NCI-H460 (cell line): ENCODE data around the gene METTL24. TPM values are rescaled to one million over a fixed set of nuclear protein-coding genes. Genes with fewer than 3 reads are reported as not detected.

Experiments used
- DNase-seq: peaks from one replicate; pipeline ENCODE4 v3.0.0-alpha.2; 2016; ENCODE audit warnings: low read depth; ENCODE audit errors: extremely low read depth
- polyA plus RNA-seq: library from polyadenylated mRNA; depleted of rRNA; stranded (reverse); fragments of >200 nt; gene quantifications from 2 replicates; pipeline ENCODE4 v1.2.3, GENCODE V29; 2014; cell fraction: nucleus; rRNA removed
- total RNA-seq: library from RNA; depleted of rRNA; stranded (reverse); fragments of >200 nt; shearing (Covaris generic); gene quantifications from 2 replicates; pipeline ENCODE4 v1.2.3, GENCODE V29; 2014; rRNA removed

Gene METTL24, protein sequence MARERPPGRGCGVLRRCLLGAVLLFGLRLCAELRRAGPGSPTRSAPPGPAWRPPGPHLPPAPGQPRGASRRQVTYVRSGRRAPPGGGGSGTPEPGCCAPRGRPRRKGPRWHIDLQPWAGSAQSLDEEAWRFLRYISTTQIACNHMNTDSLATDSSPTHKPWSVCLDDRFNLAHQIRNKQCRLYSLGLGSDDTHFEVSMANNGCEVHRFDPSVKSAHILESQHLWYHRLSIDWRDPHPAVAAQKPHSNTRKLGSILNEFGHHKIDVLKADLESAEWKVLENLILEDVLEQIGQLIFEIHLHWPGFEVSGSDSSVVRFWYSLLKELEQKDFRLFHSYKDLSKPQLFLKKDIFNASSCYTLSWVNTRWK
- not detected in 2 replicates for total RNA-seq
- polyA plus RNA-seq = not detected in 2 replicates

DNA sequence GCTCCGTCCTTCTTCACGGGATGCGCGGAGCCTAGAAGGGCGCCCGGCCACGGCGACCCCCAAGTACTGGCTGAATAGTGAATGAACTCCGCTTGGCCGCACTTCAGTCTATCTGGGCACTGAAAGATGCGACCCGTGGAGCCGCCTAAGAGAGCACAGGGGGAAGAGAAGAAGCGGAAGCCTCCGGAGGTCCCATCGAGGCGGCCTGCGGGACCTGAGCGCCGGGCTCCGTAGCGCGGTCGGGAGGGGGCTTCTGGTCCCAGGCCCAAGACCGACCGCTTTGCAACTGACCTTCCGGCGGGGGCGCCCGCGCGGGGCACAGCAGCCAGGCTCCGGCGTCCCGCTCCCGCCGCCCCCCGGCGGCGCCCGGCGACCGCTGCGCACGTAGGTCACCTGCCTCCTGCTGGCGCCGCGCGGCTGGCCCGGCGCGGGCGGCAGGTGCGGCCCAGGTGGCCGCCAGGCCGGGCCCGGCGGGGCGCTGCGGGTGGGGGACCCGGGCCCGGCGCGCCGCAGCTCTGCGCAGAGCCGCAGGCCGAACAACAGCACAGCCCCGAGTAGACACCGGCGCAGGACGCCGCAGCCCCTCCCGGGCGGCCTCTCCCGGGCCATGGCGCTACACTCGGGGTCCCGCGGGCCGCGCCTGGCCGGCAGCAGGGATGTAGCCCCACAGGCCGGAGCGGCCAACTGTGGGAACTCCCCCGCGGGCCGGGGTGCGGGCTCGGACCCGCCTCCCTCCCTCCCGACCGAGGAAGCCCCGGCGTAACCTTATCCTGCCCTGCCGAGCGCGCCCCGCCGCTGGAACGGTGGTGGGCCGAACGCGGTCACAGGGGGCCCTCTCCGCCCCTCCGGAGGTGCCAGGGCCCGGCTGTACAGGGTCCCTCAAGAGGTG is at the start of gene METTL24:
TSS of gene METTL24 (minus strand) at position 686 of the 889 bp plus-strand sequence. CDS start at position 609, 77 bp downstream.
- no peak for DNase-seq

DNA sequence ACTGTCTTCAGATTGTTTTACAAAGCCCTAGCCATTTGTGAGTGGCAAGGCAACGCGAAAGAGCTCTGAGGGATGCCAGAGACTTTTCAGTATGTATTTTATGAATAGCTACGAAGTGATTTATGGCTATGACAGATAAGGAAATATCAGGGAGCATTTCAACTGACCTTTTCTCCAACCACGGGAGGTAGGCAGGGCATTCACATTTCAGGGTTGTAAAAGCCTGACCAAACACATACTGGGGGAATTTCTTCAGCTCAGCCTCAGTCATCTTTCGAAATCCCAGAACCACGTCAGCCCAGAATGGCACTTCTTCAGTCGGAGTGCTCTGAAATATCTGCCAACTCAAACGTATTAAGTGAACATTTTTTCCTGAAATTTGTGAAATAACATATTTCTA is 46.5 kb upstream of the METTL24 start:
- no peak for DNase-seq

DNA sequence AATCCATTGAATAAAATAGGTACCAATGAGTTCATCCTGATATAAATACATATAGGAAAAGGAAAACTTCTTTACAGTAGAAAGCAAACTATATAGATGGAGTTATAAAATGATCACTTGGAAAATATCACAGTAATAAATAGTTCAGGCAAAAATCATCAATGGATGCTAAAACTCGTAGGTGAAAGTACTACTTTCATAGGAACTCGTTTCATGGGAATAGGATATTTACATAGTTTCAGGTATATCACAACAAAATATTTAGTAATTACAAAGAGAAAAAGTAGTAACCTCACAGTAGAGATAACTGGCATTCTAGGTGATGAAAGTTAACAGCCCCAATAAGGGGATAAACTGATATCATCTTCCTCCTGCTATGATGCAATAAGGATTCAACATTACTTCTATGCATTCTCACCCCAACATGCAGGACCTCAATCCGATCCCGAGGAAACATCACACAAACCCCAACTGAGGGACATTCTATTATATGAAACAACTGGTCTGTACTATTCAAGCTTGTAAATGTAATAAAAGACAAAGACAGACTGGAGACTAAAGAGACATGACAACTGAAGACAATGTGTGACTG is 43.5 kb upstream of the METTL24 start:
- DNase-seq = no peak

DNA sequence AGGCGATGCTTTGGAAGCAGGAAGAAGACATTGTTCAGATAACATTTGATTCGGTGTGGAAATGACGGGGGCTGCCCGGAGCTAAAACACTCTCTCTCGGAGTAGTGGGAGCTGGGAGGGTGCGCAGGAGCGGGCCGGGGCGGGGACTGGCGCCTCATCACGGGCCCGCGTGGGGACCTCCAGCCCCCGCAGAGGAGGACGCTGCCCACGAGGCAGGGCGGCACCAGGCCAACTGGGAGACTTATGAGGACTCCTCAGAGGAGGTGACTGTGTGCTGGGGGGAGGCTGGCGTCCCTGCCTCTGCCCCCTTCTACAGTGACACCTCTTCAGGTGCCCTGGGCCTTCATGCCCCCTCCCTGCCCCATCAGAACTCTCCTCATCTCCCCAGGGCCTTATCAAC is 42.1 kb upstream of the METTL24 start:
- DNase-seq = no peak

DNA sequence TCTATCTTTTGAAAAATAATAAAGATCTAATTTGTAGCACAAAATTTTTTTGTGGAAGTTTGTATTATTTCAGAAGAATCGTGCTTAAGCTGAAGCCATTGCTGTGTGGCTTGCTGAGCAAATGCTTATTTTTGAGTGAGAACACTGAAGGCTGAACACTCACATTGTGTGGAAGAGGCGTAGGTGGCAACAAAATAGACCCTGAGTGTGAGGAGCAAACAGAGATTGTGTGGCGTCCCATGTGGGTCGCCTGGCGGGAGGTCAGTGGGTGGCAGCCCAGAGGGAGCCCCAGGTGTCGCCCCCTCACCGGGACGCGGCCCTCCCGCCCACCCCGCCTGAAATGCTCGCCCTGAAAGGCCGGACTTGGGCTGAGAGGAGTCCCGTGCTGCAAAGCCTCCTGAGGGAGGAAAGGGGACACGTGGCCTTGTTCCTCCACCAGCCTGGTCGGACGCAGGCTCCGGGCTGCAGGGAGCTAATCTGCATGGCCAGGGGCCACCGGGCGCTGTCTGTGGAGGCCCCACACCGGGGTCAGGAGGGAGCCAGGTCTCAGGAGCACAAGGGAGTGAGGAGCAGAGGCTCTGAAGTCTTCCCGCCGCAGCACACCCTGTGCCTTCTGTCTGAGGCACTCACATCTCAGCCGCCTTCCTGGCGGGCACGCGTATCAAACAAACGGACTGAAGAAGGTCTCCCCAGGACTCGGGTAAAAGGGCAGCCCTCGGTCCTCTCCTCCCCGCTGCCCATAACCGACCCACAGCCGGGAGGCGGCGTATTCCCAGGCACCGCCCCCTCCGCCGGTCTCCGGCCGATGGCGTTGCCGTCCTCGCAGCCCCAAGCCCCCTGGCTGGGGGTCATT is 41.3 kb upstream of the METTL24 start:
- DNase-seq = no peak

DNA sequence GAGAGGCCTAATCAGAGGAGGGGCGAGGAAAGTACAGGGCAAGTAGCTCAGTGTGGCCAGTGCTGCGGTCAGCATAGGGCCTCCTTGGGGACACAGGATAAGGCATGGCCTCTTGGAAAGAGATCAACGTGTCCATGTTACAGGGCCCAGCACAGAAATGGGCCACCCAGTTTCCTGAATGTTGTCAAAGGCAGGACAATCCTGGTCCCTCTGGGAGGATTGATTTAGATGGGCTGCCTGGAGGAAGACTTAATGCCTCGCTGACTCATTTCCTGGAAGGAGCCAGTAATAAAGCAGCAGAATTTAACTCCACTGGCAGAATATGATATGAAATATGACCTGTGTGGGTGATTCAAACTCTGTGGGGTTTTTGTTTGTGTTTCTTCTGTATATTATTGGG is 40.6 kb upstream of the METTL24 start:
- no peak for DNase-seq

DNA sequence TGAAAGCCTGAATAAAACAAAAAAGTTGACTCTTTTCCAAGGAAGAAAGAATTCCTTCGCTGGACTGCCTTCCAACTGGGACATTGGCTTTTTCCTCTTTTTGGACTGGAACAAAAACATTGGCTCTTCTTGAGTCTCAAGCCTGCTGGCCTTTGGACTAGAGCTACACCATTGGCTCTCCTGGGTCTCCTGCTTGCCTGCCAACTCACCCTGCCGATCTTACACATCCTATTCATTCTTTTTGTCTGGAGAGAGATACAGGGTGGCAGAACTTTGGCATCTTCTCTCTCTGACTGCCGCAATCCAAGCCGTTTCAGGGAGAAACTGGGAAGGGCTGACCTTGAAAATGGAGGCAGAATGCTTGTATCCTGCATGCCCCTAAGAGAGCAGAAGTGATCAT is 37.1 kb upstream of the METTL24 start:
- no peak for DNase-seq

DNA sequence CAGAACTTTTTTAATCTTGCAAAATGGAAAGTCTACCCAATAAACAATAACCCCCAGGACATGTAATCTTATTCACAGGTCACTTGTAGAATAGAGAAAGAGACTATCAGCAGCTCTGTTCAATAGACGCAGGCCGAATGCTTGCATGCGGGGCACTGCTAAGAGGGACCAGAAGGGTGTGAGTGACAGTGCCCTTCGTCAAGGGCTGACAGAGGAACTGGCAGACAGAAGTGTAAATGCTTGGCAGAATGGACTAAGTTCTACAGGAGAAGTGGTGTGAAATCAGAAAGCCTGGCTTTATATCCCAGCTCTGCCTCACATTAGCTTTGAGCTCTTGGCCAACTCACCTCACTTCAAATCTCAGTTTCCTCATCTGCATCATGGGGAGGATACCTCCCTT is 36.3 kb upstream of the METTL24 start:
- DNase-seq = no peak

DNA sequence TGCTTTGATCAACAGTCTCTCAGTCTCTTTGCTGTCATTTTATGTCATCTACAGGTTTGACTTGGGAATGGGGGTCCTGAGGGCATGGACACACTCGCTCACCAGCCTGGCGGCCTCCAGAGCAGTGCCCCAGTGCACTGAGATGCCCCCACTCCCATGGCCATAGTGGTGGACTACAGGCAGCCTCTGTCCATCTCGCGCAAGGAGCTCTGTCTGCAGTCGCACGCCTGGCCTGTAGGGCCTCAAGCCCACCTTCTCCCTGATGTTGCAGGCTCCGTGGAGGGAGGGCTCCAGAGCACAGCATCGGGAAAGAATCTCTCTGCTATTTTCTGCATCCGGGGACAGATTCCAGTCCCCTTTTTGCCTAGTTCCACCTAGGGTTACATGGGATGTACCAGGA is 34.6 kb upstream of the METTL24 start:
- DNase-seq = no peak

DNA sequence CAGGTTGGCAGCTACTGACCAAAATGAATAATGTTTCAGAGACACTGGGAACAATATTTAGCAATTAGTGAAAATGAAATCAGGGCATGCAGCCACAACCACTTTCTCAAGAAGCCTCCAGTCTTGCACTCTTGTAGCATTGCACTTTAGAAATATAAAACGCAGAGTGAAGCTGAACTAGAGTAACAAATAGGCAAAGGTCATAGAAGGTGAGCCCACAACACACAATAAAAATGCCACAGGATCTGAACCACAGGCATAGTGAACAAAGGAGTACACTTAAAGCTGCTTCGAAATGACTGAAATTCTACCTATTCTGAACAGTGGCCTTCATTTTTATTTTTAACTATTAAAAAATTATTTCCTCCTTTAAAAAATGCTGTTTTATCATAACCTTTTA is 32.3 kb upstream of the METTL24 start:
- DNase-seq = no peak

DNA sequence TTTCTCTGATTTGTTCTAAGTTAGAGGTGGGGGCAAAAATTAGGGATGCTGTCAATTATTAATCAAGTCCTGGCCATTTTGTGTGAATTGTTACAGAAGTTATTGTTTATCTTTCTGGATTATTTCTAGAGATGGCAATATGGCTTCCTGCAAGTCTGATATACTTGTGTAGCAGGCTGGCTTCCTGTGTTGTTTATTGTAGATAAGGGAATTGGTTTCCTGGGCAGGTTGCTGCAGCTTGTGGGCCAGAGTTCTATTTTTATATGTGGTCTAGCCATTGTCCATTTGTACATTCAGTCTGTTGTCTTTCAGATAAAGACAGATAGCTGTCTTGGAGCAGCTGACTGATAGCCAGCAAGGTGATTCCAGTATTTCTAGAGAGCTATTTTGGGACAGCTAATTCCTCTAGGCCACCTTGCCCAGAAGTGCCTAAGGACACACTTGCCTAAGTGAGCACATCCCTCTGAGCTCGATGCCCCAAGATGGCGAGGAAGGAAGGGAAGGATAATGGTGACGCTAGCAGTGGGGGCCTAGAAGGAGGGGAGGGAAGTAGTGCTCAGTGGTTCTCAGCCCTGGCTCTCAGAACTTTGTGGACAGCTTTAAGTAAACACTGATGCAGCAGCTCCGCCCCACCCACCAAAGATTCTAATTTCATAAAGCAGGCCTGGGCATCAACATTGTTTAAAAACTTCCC is 31.7 kb upstream of the METTL24 start:
- DNase-seq = no peak

DNA sequence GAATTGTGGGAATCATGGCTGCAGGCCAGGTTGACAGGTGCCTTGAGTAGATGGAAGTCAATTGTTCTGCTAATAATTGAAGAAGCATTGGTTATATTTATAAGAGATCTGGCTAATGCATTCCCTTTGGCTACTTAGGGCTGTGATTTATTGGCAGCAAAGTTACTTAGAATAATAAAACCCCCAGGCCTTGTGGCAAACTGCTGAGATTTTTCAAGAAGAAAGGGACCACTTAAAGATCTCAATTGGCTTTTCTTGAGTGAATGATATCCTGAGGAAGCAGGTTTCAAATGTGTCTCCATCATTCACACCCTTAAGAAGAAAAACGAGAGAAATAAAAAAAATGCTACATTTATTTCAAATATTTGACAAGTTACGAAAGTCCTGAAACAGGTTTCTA is 29.8 kb upstream of the METTL24 start:
- DNase-seq = no peak

DNA sequence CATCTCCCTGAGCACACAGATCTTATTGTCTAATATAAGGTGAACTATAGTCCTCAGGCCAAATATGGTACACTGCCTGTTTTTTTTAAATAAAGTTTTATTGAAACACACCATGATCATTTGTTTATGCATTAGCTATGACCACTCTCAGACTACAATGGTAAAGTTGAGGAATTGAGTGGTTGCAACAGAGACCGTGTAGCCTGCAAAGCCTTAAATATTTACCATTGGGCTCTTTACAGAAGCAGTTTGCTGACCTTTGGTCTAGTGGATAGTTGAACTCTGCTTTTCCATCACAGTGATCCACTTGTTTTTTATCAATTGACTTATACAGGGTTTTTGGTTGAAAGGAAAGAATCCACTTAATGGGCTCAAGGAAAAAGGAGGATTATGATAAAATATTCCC is 27.3 kb upstream of the METTL24 start:
- DNase-seq = no peak

DNA sequence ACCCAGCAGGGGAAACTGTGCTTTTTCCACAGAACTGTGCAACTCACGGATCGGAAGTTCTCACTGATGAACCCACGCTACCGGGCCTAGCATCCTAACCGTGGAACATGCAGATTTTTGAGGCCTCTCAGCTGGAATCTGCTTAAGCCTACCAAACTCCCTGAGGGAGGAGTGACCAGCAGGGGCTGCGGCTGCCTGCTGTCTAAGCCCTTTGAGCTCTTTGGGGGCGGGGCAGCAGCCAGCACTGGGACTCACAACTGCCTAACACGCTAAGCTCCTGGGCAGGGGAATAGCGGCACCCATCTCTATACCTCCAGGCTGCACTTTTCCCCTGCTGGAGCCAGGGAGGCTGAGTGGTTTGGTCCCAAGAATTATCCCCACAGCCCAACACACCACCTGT is 20.4 kb upstream of the METTL24 start:
- no peak for DNase-seq

DNA sequence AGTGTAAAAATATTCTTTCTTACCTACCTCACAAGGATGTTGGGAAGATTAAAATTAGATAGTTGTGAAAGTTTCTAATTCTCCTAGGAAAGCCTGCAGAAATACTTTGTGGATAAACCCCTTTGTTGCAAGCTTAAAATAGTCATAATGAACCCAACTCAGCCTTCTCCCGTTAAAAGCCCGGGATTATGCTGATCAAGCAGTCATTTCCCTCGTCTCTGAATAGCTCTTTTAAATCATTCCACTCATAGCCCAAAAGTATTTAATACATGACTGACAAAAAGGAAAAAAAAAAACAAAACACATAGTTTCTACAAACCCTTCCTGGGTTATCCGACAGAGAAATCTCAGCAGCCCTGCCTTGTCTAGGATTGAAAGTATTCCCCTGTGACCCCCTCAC is 10.9 kb upstream of the METTL24 start:
- DNase-seq = no peak

DNA sequence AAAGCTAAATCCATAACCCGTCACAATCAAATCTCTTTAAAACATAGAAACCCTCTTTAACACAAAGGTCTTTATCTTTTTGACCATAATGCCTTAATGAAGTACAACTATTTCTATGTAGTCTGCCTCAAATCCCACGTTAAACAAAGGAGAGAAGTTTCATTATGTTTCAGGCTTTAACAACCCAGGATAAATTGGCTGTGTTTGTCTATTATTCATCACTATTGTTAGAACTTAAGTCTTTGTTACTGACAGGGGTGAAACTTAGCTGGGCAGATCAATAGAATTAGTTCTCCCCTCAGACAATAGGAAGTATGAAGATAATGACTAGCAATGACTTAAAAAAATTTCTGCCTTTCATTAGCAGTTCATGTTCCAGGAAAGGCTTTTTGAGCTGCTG is 10.1 kb upstream of the METTL24 start:
- DNase-seq = no peak

DNA sequence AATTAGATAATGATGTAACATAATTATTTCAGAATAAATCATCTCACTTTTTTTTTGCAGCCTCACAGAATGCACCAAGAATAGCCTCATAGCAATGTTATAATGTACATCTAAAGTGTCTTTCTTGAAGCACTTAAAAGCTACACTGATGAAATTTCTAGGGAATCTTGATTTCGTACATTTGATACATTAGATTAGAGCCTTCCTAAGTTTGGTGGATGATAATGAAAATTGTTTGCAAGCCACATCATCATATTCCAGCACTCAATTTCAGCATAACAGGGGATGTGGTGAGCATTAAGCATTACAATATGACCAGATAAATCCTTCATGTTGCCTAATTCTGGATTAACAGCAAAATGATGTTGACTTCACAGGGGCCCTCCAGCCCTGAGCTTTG is 9.7 kb upstream of the METTL24 start:
- no peak for DNase-seq

DNA sequence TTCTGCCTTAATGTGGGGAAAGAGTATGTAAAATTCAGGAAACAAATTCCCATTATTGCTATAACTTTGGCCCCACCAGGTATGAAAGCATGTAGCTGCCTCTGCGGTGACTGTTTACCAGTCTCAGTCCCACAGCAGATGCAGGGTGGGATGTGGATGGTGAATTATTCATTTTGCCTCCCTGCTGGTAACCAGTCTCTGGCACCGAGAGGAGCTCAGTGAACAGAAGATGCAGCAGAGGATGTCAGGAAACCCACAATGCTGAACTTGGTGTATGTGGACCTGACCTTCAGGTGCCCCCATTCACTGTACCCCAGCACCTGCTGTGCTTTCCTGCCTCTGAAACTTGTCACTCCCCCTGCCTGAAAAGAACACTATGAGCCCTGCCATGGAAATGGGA is 8.8 kb upstream of the METTL24 start:
- no peak for DNase-seq

DNA sequence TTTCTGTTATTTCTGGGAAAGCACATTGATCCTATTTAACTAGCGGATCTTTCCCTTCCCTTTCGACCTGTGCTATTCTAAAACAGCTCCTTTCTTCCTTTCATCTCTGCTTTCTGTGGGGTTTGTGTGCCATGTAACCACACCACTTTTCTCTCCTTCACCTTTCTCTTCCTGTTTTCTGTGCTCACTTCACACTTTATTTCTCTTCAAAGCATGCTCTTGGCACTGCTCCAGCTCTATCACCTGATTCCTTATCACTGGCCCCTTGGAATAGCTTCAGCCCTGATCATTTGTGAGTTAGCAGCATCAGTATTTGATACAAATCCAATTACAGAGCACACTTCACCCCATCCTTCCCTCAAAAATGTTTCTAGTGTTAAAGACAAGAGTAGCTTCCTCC is 8.1 kb upstream of the METTL24 start:
- no peak for DNase-seq
